ENCODE data around the gene LRRC52.
"Not testable (repeated sequence)": the region's sequence is repeated elsewhere in the genome, so short reads cannot be mapped to it uniquely, and the experiment has no call there.

LRRC52 gene

GRCh38 chr1:165539306-165539705 lies 4.5 kb upstream of the LRRC52 start:
- no peak for DNase-seq

GRCh38 chr1:165539908-165540307 lies 3.9 kb upstream of the LRRC52 start:
- no peak for DNase-seq

GRCh38 chr1:165542015-165542631 lies 1.7 kb upstream of the LRRC52 start:
- no peak for DNase-seq

GRCh38 chr1:165542647-165543046 lies 1.2 kb upstream of the LRRC52 start:
- no peak for DNase-seq

DNA sequence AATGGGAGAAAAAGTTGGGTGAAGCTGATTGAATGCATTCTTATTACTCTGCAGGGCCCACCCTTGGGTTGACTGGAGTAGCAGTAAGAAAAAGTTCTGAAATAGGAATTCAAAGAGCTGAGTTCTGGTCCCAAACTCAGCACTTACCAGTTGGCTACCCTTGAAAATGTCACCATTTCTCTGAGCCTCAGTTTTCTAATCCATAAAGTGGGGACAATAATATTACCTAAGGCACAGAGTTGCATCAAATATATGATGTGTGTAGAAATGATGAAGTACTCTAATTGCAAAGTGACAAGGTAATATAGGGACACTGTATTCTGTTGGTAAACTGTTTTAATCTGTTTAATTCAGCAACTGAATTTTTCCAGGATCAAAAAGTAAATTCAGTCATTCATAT lies 1.2 kb downstream of the LRRC52 start:
- DNase-seq = no peak

DNA sequence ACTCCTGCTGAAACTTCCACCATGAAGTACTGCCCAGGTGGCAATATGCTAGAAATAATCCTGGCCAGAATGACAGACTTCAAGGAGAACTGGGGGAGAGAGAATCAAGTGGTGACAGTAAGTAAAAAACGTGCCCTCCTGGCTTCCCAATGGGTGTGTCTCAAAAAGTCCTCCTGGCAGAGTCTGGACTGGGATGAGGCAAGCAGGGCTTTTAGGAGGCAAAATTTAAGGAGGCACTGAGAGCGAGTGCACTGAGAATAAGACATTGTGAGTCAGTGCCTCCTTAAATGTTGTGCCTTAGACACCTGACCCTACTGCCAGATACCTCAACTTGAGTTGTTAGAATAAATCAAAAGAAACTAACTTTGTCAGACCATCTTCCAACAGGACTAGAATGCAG lies 2.2 kb downstream of the LRRC52 start:
- no peak for DNase-seq

DNA sequence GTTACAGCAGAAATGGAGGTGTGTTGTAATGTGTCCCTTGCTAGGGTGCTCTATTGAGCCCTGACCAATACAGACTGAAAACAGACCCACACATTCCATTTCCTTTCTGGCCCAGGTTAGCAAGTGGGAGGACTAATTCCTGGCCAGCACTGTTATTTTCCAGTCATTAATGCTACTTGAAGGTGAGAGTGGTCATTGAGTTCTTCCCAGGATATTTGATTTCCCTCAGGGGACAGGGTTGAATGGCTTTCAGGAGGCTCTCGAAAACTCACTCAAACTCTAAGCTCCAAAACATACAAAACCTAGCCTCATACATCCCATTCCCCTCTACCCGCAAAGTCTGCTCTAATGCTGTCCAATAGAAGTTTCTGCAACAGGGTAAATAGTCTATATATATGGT lies 6.2 kb downstream of the LRRC52 start:
- DNase-seq = no peak

GRCh38 chr1:165551469-165551868 lies 7.7 kb downstream of the LRRC52 start:
- no peak for DNase-seq

- no peak for DNase-seq
Observed at GRCh38 chr1:165560883-165561656, 17.3 kb downstream of the LRRC52 start.

DNA sequence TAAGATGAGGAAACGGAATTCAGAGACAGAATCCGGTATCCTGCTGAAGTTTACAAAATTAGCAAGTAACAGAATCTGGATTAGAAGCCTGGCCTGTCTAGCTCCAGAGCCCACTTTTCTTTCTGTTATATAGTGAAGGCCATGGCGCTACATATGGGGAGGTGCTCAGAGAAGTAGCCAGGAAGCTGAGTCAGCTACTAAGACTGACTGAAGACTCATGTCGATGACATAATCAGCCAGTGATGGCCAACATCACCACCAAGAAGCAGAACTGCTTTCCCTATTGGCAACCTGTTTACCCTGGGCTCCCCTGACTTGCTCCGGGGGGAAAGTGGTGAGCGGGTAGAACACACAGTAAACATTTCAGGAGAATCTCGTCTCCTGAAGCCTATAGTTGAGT lies 18.8 kb downstream of the LRRC52 start:
- no peak for DNase-seq

DNA sequence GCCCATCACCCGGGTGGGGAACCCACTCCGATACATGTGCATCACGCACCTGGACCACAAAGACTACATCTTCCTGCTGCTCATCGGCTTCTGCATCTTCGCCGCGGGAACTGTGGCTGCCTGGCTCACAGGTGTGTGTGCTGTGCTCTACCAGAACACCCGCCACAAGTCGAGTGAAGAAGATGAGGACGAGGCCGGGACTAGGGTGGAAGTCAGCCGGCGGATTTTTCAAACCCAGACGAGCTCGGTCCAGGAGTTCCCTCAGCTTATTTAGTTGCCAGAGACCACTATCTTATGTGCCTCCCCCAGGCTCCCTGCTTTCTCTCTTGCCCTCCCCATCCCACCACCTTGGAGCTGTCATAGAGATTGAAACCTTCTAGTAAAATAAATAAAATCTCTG lies 19.8 kb downstream of the LRRC52 start:
- DNase-seq = no peak

DNA sequence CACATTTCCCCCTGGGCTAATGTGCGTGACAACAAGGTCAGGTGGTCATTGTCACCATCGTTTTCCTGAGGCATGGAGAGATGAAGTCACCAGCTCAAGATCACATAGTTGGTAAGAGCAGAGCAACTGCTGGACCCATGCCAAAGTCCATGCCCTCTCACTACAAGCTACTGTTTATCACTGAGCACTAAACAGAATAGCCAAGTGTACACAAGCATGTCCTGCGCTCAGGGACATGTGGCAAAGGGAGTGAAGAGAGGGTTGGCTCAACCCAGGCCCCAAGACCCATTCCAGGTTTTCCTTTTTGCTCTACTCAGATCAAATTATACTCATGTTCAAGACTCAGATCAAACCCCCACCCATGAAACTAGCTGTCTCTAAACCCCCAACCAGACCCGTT lies 20.8 kb downstream of the LRRC52 start:
- DNase-seq = no peak

DNA sequence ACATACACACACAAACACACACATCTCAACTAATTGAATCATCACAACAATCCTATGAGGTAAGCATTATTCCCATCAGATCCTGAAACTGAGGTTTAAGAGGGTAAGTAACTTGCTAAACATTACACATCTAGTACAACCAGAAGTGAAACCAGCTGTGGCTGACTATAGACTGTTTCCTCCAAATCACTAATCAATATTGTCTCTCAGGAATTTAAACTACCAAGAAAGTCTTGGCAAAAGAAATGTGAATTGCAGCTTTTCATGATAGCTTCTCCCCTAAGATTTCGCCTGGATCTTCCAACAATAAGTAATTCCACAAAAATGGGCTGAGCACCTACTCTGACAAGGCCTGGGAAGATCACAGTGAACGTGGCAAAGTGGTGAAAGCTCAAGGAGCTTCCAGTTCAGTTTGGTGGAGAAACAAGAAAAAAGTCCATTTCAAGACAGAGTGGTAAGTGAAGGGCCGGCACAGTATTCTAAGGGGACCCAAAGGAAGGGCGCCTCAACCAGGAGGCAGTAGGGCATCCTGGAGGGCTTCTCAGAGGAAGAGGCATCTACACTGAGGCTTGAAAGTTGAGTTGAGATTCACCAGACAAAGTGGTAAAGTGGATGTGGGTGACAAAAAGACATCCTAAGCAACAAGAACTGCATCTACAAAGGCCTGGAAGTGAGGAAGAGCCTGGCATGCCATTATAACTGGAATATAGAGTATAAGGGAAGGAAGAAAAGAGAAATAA lies 22.1 kb downstream of the LRRC52 start:
- no peak for DNase-seq

DNA sequence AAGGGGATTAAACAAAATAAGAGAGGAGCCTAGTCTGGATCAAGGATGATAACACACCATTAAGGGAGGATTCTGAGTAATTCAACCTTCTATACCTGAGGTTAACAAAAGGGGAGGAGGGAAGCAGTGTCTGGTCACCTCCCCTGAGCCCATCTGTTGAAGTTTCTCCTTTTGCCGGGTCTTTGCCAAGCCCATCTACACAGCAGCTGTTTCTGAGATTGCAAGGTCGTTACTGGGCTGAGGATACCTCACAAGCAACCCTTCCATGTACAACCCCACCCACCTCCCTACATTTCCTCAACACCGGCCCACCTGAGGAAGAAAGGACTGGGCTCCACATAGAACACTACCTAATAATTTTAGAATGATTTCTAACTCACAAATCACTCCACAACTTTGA lies 26.3 kb downstream of the LRRC52 start:
- no peak for DNase-seq

GRCh38 chr1:165573787-165574186 lies 30.0 kb downstream of the LRRC52 start:
- no peak for DNase-seq

DNA sequence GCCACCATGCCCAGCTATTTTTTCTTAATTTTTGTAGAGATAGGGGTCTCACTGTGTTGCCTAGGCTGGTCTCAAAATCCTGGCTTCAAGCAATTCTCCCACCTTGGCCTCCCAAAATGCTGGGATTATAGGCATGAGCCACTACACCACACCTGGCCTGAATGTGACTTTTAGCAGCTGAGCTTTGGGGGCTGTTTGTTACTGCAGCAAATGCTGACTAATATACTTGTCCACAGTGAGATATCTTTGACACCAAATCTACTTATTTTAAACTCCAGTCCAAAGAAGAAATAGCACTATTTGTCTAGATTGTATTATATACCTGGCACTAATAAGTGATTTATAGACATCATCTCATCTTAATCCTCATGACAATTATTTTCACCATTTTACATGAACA lies 30.5 kb downstream of the LRRC52 start:
- no peak for DNase-seq

DNA sequence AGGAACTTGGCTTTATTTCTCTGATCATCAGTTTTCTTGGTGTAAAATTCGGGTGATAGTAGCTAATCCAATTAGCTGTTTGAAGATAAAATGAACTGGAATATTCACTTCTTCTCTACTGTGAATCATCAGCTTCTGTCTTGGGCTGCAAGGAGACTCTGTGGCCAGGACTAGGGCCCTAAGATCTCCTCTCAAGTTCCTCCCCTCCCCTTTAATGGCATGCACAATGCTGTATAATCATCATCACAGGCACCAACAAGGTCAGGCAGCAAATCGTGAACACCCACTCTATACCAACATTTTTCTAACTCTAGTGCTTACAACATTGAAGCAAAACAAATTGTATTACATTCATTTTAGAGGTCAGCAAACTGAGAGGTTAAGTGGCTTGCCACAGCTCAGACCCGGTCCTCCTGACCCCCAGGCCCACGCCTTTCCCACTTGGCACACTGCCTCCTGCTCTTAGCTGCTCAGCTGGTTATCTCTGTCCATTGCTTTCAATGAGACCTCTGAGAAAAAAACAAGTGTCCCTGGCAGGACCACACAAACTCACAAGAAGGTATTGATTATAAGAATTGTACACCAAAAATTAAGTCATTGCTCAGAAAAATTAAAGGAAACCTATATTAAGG lies 31.8 kb downstream of the LRRC52 start:
- no peak for DNase-seq

DNA sequence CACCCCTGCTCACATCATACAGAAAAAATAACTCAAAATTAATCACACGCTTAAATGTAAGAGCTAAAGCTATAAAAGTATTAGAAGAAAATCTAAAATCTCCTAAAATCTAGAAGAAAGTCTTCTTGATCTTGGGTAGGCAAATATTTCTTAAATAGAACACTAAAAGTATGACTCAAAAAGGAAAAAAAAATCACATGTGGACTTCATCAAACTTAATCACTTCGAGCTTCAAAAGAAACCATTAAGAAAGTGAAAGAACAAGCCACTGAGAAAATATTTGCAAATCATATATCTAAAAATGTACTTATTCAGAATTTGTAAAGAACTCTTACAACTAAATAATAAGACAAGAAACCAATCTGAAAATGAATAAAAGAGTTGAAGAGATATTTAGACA lies 32.7 kb downstream of the LRRC52 start:
- DNase-seq = no peak

DNA sequence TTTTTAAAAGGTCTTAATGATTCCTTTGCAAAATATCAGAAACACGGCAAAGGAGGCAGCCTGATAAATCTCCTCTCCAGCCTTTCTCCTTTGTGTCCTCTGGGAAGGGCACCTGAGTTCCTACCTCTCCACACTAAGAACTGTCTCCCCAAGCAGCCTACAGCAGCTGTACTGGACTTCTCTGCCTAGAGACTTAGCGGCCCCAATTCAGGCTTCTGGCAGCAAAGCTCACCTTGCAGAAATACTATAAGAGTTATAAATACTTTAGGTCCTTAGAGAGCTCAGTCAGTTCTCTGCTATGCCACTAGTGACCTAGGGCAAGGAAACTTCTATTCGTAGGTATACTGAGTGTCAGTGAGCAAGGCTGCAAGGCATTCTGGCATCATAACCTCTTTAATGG lies 33.9 kb downstream of the LRRC52 start:
- DNase-seq = no peak

GRCh38 chr1:165580931-165581871 lies 37.4 kb downstream of the LRRC52 start:
- no peak for DNase-seq

GRCh38 chr1:165581926-165582325 lies 38.1 kb downstream of the LRRC52 start:
- no peak for DNase-seq

DNA sequence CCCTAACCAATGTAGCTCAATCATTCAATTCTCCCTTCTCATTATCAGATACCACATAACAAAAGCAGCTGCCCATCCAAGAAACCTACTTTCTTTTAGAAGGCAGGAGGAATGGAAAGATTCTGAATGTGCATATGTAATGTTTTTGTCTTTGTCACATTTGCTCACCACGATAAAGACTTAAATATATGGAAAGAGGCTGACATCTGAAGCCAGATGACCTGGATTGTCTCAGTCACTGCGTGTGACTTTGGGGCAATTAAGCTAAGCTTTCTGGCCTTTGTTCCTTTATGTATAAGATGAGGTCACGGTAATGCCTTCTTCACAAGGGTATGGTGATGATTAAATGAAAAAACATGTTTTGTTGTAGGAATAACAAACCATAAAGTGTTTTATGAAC lies 42.6 kb downstream of the LRRC52 start:
- no peak for DNase-seq

DNA sequence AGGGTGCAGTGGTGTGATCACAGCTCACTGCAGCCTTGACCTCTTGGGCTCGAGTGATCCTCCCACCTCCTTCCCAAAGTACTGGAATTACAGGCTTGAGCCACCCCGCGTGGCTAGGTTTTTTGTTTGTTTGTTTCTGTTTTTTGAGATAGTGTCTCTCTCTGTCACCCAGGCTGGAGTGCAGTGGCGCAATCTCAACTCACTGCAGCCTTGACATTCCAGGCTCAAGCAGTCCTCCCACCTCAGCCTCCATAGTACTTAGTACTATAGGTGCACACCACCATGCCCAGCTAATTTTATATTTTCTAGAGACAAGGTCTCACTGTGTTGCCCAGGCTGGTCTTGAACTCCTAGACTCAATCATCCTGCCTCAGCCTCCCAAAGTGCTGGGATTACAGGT lies 47.6 kb downstream of the LRRC52 start:
- not testable (repeated sequence) for DNase-seq

Measured in islet precursor cell (in vitro differentiated cells).